Activated CD4-positive, alpha-beta T cell treated with anti-CD3 and anti-CD28 coated beads, Interleukin-2, amount 50 U/mL, for 4 hours (primary cell): Measurements from ENCODE around the gene QRFPR.
"Not testable (repeated sequence)": the region's sequence is repeated elsewhere in the genome, so short reads cannot be mapped to it uniquely, and the experiment has no call there.

Source experiments
- DNase-seq, 2 experiments: peaks; one replicate each; pipeline ENCODE4 v3.0.0-alpha.2; 2020

QRFPR gene

GRCh38 chr4:121338518-121338917 is 42.3 kb downstream of the QRFPR start:
- no peak for DNase-seq

GRCh38 chr4:121336706-121337105 is 44.1 kb downstream of the QRFPR start:
- no peak for DNase-seq

GRCh38 chr4:121330180-121330665 is 50.6 kb downstream of the QRFPR start:
- no peak for DNase-seq

- no peak for DNase-seq
Observed at GRCh38 chr4:121326597-121326996, 54.2 kb downstream of the QRFPR start.

- no peak for DNase-seq
Observed at GRCh38 chr4:121324331-121324730, 56.5 kb downstream of the QRFPR start.

GRCh38 chr4:121321466-121321865 is 59.4 kb downstream of the QRFPR start:
- no peak for DNase-seq

- DNase-seq, result no peak
Observed at GRCh38 chr4:121316091-121316490, 64.7 kb downstream of the QRFPR start.

- DNase-seq, result not testable (repeated sequence)
Observed at GRCh38 chr4:121313430-121313829, 67.4 kb downstream of the QRFPR start.

GRCh38 chr4:121308828-121309227 is 72.0 kb downstream of the QRFPR start:
- no peak for DNase-seq

GRCh38 chr4:121308328-121308663 is 72.5 kb downstream of the QRFPR start:
- no peak for DNase-seq

GRCh38 chr4:121307445-121308327 is 73.1 kb downstream of the QRFPR start:
- peak; percentile 33 to 35 for DNase-seq

GRCh38 chr4:121306931-121307330 is 73.9 kb downstream of the QRFPR start:
- no peak for DNase-seq

- no peak for DNase-seq
Observed at GRCh38 chr4:121304893-121305292, 75.9 kb downstream of the QRFPR start.

GRCh38 chr4:121299367-121299766 is 81.5 kb downstream of the QRFPR start:
- DNase-seq, result no peak

- DNase-seq, result no peak
Observed at GRCh38 chr4:121283319-121283718, 97.5 kb downstream of the QRFPR start.

GRCh38 chr4:121280425-121280824 is 100.4 kb downstream of the QRFPR start:
- no peak for DNase-seq

GRCh38 chr4:121278811-121279368 is 101.9 kb downstream of the QRFPR start:
- no peak for DNase-seq
